ENCODE data around the gene CNPY2. TPM values are rescaled to one million over a fixed set of nuclear protein-coding genes. Genes with fewer than 3 reads are reported as not detected.

CNPY2 gene
- total and polyA plus RNA-seq, 2 donors (not counting 3 experiments of a cell fraction or from before 2014, with no cell fraction given) = 183 to 256 TPM

GRCh38 chr12:56361487-56362129 lies 45.8 kb upstream of the CNPY2 start:
- Histone ChIP-seq H3K27ac (ENCODE audit: insufficient read depth, low read depth, low read length) (no peak overlapping the region), H3K4me3 (replicated peaks in 1 of 3; ENCODE audit: insufficient read depth in 1 of 3, low read depth in 1 of 3, low read length in 3 of 3) (no peak overlapping the region), H3K9me3 (replicated peaks; ENCODE audit: control insufficient read depth, insufficient read depth, low read length) (no peaks in the 10 kb centered on the region), H3K4me1 (ENCODE audit: control insufficient read depth, extremely low read depth, insufficient read depth, low read length) (peaks cover 14% of the 10 kb centered on the region), H3K9me1 (replicated peaks; ENCODE audit: control insufficient read depth, extremely low read depth, insufficient read depth, low read length) (no peaks in the 10 kb centered on the region), H3K79me2 (ENCODE audit: control insufficient read depth, insufficient read depth, low read length) (peaks cover 10% of the 10 kb centered on the region), H3K4me2 (ENCODE audit: insufficient read depth, low read length) (no peak overlapping the region), H3K9ac (replicated peaks; ENCODE audit: extremely low read depth, insufficient read depth, low read length) (no peak overlapping the region), H3K27me3 (ENCODE audit: control insufficient read depth in 2 of 2, insufficient read depth in 2 of 2, low read length in 2 of 2) (no peaks in the 10 kb centered on the region), H3K36me3 (ENCODE audit: control insufficient read depth in 2 of 2, extremely low read depth in 1 of 2, insufficient read depth in 2 of 2, low read length in 2 of 2) (no peaks in the 10 kb centered on the region), H4K20me1 (replicated peaks; ENCODE audit: control insufficient read depth, extremely low read depth, insufficient read depth, low read length) (no peaks in the 10 kb centered on the region), H2AFZ (ENCODE audit: low read depth, low read length) (no peak overlapping the region)
- dilution Hi-C loops (cut with MboI; ENCODE audit: extremely low pct_ligation_motif_present, low sequenced_read_pairs) (no loop called here), intact Hi-C loops (cut with micrococcal nuclease) (loop anchor here (5.0 kb wide), 1 partner anchor 86 kb away; the partner anchor contains the start of gene TIMELESS)
- CTCF ChIA-PET = interaction anchor here (1.1 kb wide), 1 partner anchor 103 kb away, joined by 4 read pairs; no protein-coding TSS in a partner anchor
- DNase-seq (ENCODE audit: low read depth, low spot score) = no peak
- no TSS peak for BruUV-seq (replicated peaks)
- POLR2A ChIA-PET = interaction anchor here (0.6 kb wide), 1 partner anchor 30 kb away, joined by 3 read pairs; no protein-coding TSS in a partner anchor
- FAIRE-seq = no peak
- no peak for TF ChIP-seq JUN (IDR thresholded peaks at IDR 0.05; ENCODE audit: borderline replicate concordance, insufficient read depth, insufficient read length, low read depth)
- TF ChIP-seq POLR2A (IDR thresholded peaks at IDR 0.05; ENCODE audit: low read depth, low read length) = no peak
- TF ChIP-seq MYC (IDR thresholded peaks at IDR 0.05; ENCODE audit: low read depth, low read length) = no peak
- TF ChIP-seq MAX (IDR thresholded peaks at IDR 0.05; ENCODE audit: insufficient read depth, insufficient read length) = no peak
- TF ChIP-seq GATA2 (IDR thresholded peaks at IDR 0.05; ENCODE audit: insufficient read depth, insufficient read length, low read depth, low read length) = no peak
- TF ChIP-seq FOS (IDR thresholded peaks at IDR 0.05; ENCODE audit: borderline replicate concordance, insufficient read depth, low read length) = no peak
- no peak for TF ChIP-seq CTCF (IDR thresholded peaks at IDR 0.05; ENCODE audit: extremely low read depth in 1 of 2, insufficient read depth in 1 of 2, low read depth in 1 of 2, low read length in 2 of 2)
